K562 (cell line): Measurements from ENCODE around the gene ULK1. TPM values are rescaled to one million over a fixed set of nuclear protein-coding genes. Genes with fewer than 3 reads are reported as not detected.
A peak's percentile ranks its signal among the peaks of the same experiment; 100 is the strongest.

Experiments used
- BCOR ChIP-seq: fragments of 450-650 bp; IDR thresholded peaks from 2 replicates; pipeline ENCODE4 v1.6.1; 2016
- CBX2 ChIP-seq: fragments of 200-600 bp; sonication (generic); IDR thresholded peaks from one replicate; pipeline ENCODE4 v1.6.1; 2012; ENCODE audit warnings: mild to moderate bottlenecking, low read length, inconsistent platforms; ENCODE audit not compliant: insufficient read depth, poor library complexity, severe bottlenecking
- CC2D1A ChIP-seq: fragments of 450-650 bp; IDR thresholded peaks from 2 replicates; pipeline ENCODE4 v1.6.1; 2017; ENCODE audit warnings: mild to moderate bottlenecking
- CREB1 ChIP-seq, 2 experiments: sonication (generic) in 1 of 2; formaldehyde crosslinking in 1 of 2; IDR thresholded peaks; 2 replicates each; pipeline versions ENCODE4 v1.6.1 to v1.8.0; 2012 to 2022; ENCODE audit warnings: inconsistent platforms in 1 of 2, mild to moderate bottlenecking in 1 of 2, missing genetic modification reagents in 1 of 2, moderate library complexity in 1 of 2
- E2F3 ChIP-seq: fragments of 250-450 bp; sonication (Bioruptor Pico); IDR thresholded peaks from 2 replicates; pipeline ENCODE4 v1.4.0; 2020; ENCODE audit warnings: mild to moderate bottlenecking
- HDAC1 ChIP-seq, 2 experiments: fragments of 450-650 bp; IDR thresholded peaks; 2 replicates each; pipeline ENCODE4 v1.6.1; 2016 to 2017; ENCODE audit warnings: inconsistent platforms in 1 of 2, mild to moderate bottlenecking in 1 of 2, moderate library complexity in 1 of 2
- IRF2 ChIP-seq: sonication (generic); formaldehyde crosslinking; IDR thresholded peaks from 2 replicates; pipeline ENCODE4 v1.8.1; 2022; ENCODE audit warnings: mild to moderate bottlenecking, missing genetic modification reagents
- POLR2H ChIP-seq: IDR thresholded peaks from 2 replicates; pipeline ENCODE4 v1.6.1; 2016; ENCODE audit warnings: missing genetic modification characterization, low read depth, mild to moderate bottlenecking, control low read depth, missing compliant biosample characterization, moderate library complexity
- POLR3A ChIP-seq: IDR thresholded peaks from 2 replicates; pipeline ENCODE4 v1.6.1; 2011; ENCODE audit warnings: borderline replicate concordance, mild to moderate bottlenecking, moderate library complexity; ENCODE audit not compliant: insufficient read length, insufficient read depth; ENCODE audit errors: extremely low read depth
- RHOXF2B ChIP-seq: fragments of 250-450 bp; sonication (Bioruptor Pico); conservative IDR thresholded peaks from 2 replicates; pipeline ENCODE4 v1.5.1; 2021
- RNF2 ChIP-seq: sonication (generic); IDR thresholded peaks from 2 replicates; pipeline ENCODE4 v1.6.1; 2016
- RUNX1 ChIP-seq: sonication (generic); IDR thresholded peaks from 2 replicates; pipeline ENCODE4 v1.6.1; 2016; ENCODE audit warnings: antibody characterized with exemption, low read depth
- SIX5 ChIP-seq, 2 experiments: IDR thresholded peaks; 2 replicates each; pipeline ENCODE4 v1.6.1; 2011; ENCODE audit warnings: low read length in 2 of 2, borderline replicate concordance in 1 of 2, low read depth in 1 of 2, mild to moderate bottlenecking in 1 of 2, moderate library complexity in 1 of 2; ENCODE audit not compliant: insufficient read depth in 1 of 2
- SMAD4 ChIP-seq: fragments of 250-450 bp; sonication (Bioruptor Pico); conservative IDR thresholded peaks from 2 replicates; pipeline ENCODE4 v1.8.0; 2021; ENCODE audit warnings: inconsistent platforms, mild to moderate bottlenecking, moderate library complexity
- SMARCC2 ChIP-seq: fragments of 450-650 bp; IDR thresholded peaks from 2 replicates; pipeline ENCODE4 v1.6.1; 2017; ENCODE audit warnings: antibody characterized with exemption, moderate library complexity, mild to moderate bottlenecking, low read depth
- TRIM24 ChIP-seq, 2 experiments: fragments of 450-650 bp; IDR thresholded peaks; 2 replicates each; pipeline ENCODE4 v1.6.1; 2016
- TSC22D4 ChIP-seq: fragments of 450-650 bp; IDR thresholded peaks from 2 replicates; pipeline ENCODE4 v1.6.1; 2016; ENCODE audit warnings: missing genetic modification characterization, missing biosample characterization, control low read depth
- polyA plus RNA-seq, 8 experiments: library from polyadenylated mRNA; depleted of rRNA in 4 of 8; stranded (reverse) in 5 of 8; unstranded in 3 of 8; fragments of >200 nt; fragmentation: Nextera tagmentation in 2 of 8; fragmentation: Illumina TruSeq in 1 of 8; extraction: Ambion mirVana in 2 of 8; extraction: Trizol in 1 of 8; gene quantifications; 2 replicates each; pipeline versions ENCODE4 v1.2.1 to v1.2.3, GENCODE V29; 2011 to 2014; ENCODE audit warnings: inconsistent platforms in 1 of 8, missing spikeins in 1 of 8
- total RNA-seq, 7 experiments: library from RNA; depleted of rRNA in 6 of 7; stranded (reverse); fragments of >200 nt in 6 of 7; fragmentation: Illumina TruSeq in 2 of 7; extraction: Trizol in 2 of 7; gene quantifications; 2 replicates each; pipeline versions ENCODE4 v1.2.1 to v1.2.3, GENCODE V29; 2011 to 2021; ENCODE audit warnings: low replicate concordance in 1 of 7
- TF ChIP-seq, protein P1 (sequence below): fragments of 450-650 bp; IDR thresholded peaks from 2 replicates; pipeline ENCODE4 v1.6.1; 2016; ENCODE audit warnings: borderline replicate concordance
- TF ChIP-seq, protein P2 (sequence below): fragments of 450-650 bp; IDR thresholded peaks from 2 replicates; pipeline ENCODE4 v1.6.1; 2017; ENCODE audit warnings: mild to moderate bottlenecking, moderate library complexity

ULK1 gene
- total and polyA plus RNA-seq, 9 of the 15 experiments (the other 6 are each of a cell fraction or from before 2014, with no cell fraction given), result 0.15 to 29.4 (median 2.5) TPM

GRCh38 chr12:131856366-131857097 is 37.9 kb upstream of the ULK1 start (continued):
- TF ChIP-seq, protein P1, sequence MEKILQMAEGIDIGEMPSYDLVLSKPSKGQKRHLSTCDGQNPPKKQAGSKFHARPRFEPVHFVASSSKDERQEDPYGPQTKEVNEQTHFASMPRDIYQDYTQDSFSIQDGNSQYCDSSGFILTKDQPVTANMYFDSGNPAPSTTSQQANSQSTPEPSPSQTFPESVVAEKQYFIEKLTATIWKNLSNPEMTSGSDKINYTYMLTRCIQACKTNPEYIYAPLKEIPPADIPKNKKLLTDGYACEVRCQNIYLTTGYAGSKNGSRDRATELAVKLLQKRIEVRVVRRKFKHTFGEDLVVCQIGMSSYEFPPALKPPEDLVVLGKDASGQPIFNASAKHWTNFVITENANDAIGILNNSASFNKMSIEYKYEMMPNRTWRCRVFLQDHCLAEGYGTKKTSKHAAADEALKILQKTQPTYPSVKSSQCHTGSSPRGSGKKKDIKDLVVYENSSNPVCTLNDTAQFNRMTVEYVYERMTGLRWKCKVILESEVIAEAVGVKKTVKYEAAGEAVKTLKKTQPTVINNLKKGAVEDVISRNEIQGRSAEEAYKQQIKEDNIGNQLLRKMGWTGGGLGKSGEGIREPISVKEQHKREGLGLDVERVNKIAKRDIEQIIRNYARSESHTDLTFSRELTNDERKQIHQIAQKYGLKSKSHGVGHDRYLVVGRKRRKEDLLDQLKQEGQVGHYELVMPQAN, result peak; percentile 71
- peak in 1 of 2 experiments; percentile 24; a peak in 1 of 4 replicates for TF ChIP-seq HDAC1 (IDR thresholded peaks at IDR 0.05)
- TF ChIP-seq SMAD4 (CRISPR knock-in tag), result no peak
- TF ChIP-seq SMARCC2, result no peak
- no peak for TF ChIP-seq POLR3A
- TF ChIP-seq TSC22D4 (tag), result 0 out of 2 replicates have a peak, but pooled peaks have one; percentile 46
- TF ChIP-seq CREB1 (IDR thresholded peaks at IDR 0.05), result no peak
- no peak for TF ChIP-seq CREB1 (CRISPR knock-in tag; IDR thresholded peaks at IDR 0.05)
- no peak for TF ChIP-seq RUNX1
- TF ChIP-seq, protein P2, sequence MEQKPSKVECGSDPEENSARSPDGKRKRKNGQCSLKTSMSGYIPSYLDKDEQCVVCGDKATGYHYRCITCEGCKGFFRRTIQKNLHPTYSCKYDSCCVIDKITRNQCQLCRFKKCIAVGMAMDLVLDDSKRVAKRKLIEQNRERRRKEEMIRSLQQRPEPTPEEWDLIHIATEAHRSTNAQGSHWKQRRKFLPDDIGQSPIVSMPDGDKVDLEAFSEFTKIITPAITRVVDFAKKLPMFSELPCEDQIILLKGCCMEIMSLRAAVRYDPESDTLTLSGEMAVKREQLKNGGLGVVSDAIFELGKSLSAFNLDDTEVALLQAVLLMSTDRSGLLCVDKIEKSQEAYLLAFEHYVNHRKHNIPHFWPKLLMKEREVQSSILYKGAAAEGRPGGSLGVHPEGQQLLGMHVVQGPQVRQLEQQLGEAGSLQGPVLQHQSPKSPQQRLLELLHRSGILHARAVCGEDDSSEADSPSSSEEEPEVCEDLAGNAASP, result no peak
- no peak for TF ChIP-seq POLR2H (tag)
- TF ChIP-seq IRF2, result no peak
- no peak for TF ChIP-seq E2F3
- TF ChIP-seq RNF2, result no peak
- 0 out of 2 replicates have a peak, but pooled peaks have one; percentile 30 for TF ChIP-seq CC2D1A
- TF ChIP-seq RHOXF2B, result no peak
- no peak for TF ChIP-seq SIX5 (IDR thresholded peaks at IDR 0.05; ENCODE audit: borderline replicate concordance in 1 of 2, insufficient read depth in 1 of 2, low read depth in 1 of 2, low read length in 2 of 2)
- TF ChIP-seq CBX2, result no peak
- peak; percentile 58; the same call in 1 of the 2 replicates for TF ChIP-seq BCOR
- 0 out of 4 replicates have a peak, but pooled peaks of 1 of the 2 experiments have one; percentile 26 for TF ChIP-seq TRIM24 (IDR thresholded peaks at IDR 0.05)
- TF ChIP-seq, all 486 proteins: peak for 16
